ENCODE measurements around the gene OPA1. TPM values are rescaled to one million over a fixed set of nuclear protein-coding genes. Genes with fewer than 3 reads are reported as not detected.

The OPA1 gene
- total RNA-seq, 1 experiment from 2014 or later: 75.4 TPM

- H2BK5ac ChIP-seq (ENCODE audit: insufficient read length, low read length): no peak overlapping the region
- Mint-ChIP-seq H3K36me3 (ENCODE audit: insufficient read depth in 1 of 3, low read depth in 3 of 3) (peaks cover 8 to 23% (median 10%) of the 10 kb centered on the region in 3 experiments; a peak in 6 of 7 replicates), H3K4me1 (peaks cover 22 to 26% of the 10 kb centered on the region in 2 experiments), H3K9me3 (no peaks in the 10 kb centered on the region; a peak in 2 of 5 replicates), H3K4me3 (no peak overlapping the region), H3K27me3 (ENCODE audit: low read depth) (no peaks in the 10 kb centered on the region), H3K27ac (no peak overlapping the region)
- no peak for DNase-seq
- H2BK20ac ChIP-seq (ENCODE audit: low read depth, low read length, poor library complexity, severe bottlenecking): no peak overlapping the region
- H3K23ac ChIP-seq (ENCODE audit: insufficient read length, low read depth, low read length): no peak overlapping the region
- H3K56ac ChIP-seq (ENCODE audit: insufficient read length, low read depth, low read length): no peak overlapping the region
- no peak overlapping the region for H3K18ac ChIP-seq (ENCODE audit: insufficient read length, low read depth, low read length)
- H4K8ac ChIP-seq (replicated peaks; ENCODE audit: insufficient read length, low read depth, low read length): no peak overlapping the region
- H2BK12ac ChIP-seq (ENCODE audit: insufficient read length, low read depth, low read length): no peak overlapping the region
- H3K27ac ChIP-seq (ENCODE audit: insufficient read length, low read depth, low read length): no peak overlapping the region
- H3T11ph ChIP-seq (ENCODE audit: low read length): no peak overlapping the region
- peaks cover 6% of the 10 kb centered on the region for H3K23me2 ChIP-seq (ENCODE audit: insufficient read length, low read depth, low read length, poor library complexity, severe bottlenecking)
- H4K20me1 ChIP-seq (ENCODE audit: control insufficient read depth, insufficient read depth, insufficient read length): no peaks in the 10 kb centered on the region
- H3K79me2 ChIP-seq (ENCODE audit: insufficient read depth, low read length): peaks cover 21% of the 10 kb centered on the region; the same call in 1 of the 2 replicates
- no peak overlapping the region for H2BK120ac ChIP-seq (ENCODE audit: low read depth, low read length, poor library complexity, severe bottlenecking)
- no peak overlapping the region for H2AFZ ChIP-seq (ENCODE audit: low read length)
- H3K9me3 ChIP-seq (ENCODE audit: control insufficient read depth, low read depth, low read length): no peaks in the 10 kb centered on the region
- H2BK15ac ChIP-seq (ENCODE audit: low read depth, low read length): no peak overlapping the region
- no peak overlapping the region for H3K14ac ChIP-seq (ENCODE audit: insufficient read depth, low read length)
- H3K4me1 ChIP-seq (ENCODE audit: insufficient read depth, low read length): no peaks in the 10 kb centered on the region
- no peak overlapping the region for H4K91ac ChIP-seq (ENCODE audit: insufficient read length, low read depth, low read length)
- WGBS (ENCODE audit: extremely low coverage, insufficient read length, low lambda C conversion rate): no CpG with 5 or more reads among the region's 2 CpGs
- no peak overlapping the region for H3K4me2 ChIP-seq (ENCODE audit: insufficient read depth, insufficient read length, low read length)
- no peak overlapping the region for H4K5ac ChIP-seq (ENCODE audit: insufficient read length, low read depth, low read length)
- no peak overlapping the region for H3K9ac ChIP-seq (ENCODE audit: extremely low read depth, insufficient read length, low read length)
- no peak for TF ChIP-seq CTCF (conservative IDR thresholded peaks at IDR 0.05)
- peaks cover 11% of the 10 kb centered on the region for H3K79me1 ChIP-seq (ENCODE audit: insufficient read depth, low read depth, low read length, poor library complexity, severe bottlenecking)
- no peaks in the 10 kb centered on the region for H3K27me3 ChIP-seq (ENCODE audit: insufficient read depth, low read length)
- H2AK5ac ChIP-seq (ENCODE audit: insufficient read length, low read length): no peak overlapping the region
- H3K4ac ChIP-seq (ENCODE audit: low read depth, low read length): no peak overlapping the region
These were observed 5.2 kb downstream of the OPA1 start for GRCh38 chr3:193598202-193598601.
